ENCODE data around the gene TMEM9.

Gene TMEM9

DNA sequence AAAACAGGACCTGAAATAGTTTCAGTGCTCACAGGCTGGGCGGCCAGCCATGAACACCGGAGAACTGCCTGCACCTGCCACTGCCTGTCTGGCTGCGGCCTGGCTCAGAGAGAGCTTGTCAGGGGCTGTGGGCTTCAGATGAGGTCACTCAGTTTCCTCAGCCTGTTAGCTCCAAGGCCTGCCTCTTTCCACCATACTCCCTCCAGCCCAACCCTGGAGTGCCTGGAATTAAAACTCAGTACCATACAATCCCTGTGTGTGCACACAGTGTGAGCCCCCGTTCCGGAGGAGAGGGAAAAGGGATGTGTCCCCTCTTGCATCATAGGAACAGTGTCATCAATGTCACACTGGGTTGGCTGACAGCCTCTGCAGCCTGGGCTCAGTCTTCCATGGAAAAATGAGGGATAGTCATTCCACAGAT is 58.2 kb downstream of the TMEM9 start:
- H3K9me3 ChIP-seq (ENCODE audit: insufficient read depth, low read length), result no peaks in the 10 kb centered on the region
- peaks cover 37% of the 10 kb centered on the region for H3K27me3 ChIP-seq (ENCODE audit: insufficient read depth, insufficient read length)
- no peak overlapping the region for H3K4me3 ChIP-seq (ENCODE audit: insufficient read length, low read depth)
- H3K9ac ChIP-seq (ENCODE audit: insufficient read length, low read depth), result no peak overlapping the region
- TF ChIP-seq ZNF274 (IDR thresholded peaks at IDR 0.05; ENCODE audit: low read depth, low read length), result no peak
- TF ChIP-seq SUZ12 (IDR thresholded peaks at IDR 0.05; ENCODE audit: extremely low read depth, insufficient read depth, insufficient read length), result no peak
- TF ChIP-seq YY1 (IDR thresholded peaks at IDR 0.05; ENCODE audit: insufficient read depth, insufficient read length), result no peak
- DNase-seq (ENCODE audit: low read depth, low spot score), result no peak
- no peaks in the 10 kb centered on the region for H3K36me3 ChIP-seq (ENCODE audit: insufficient read depth, insufficient read length, low read length)
- peaks cover 26% of the 10 kb centered on the region for H3K4me1 ChIP-seq (ENCODE audit: insufficient read depth, insufficient read length)

DNA sequence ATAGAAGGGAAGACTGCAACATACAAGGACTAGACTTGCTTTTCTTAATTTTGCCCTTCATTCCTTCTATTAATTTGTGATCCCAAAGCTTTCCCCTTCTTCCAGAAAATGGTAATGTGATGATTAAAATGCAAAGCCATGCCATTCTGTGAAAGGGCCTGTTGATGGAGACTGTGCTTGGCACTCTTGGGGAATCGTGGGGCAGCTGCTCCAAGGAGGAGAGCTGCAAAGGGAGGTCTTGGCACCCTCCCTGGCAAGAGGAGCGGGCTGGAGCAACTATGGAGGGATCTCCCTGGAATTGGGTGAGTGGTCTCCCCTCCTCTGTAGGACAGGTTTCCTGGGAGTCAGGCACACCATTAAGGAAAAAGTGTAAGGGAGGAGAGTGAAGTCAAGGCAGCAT is 58.7 kb downstream of the TMEM9 start:
- DNase-seq (ENCODE audit: low read depth, low spot score), result no peak
- Histone ChIP-seq H3K4me3 (ENCODE audit: insufficient read length, low read depth) (no peak overlapping the region), H3K27me3 (ENCODE audit: insufficient read depth, insufficient read length) (peaks cover 34% of the 10 kb centered on the region), H3K9ac (ENCODE audit: insufficient read length, low read depth) (no peak overlapping the region), H3K4me1 (ENCODE audit: insufficient read depth, insufficient read length) (peaks cover 26% of the 10 kb centered on the region), H3K36me3 (ENCODE audit: insufficient read depth, insufficient read length, low read length) (no peaks in the 10 kb centered on the region), H3K9me3 (ENCODE audit: insufficient read depth, low read length) (no peaks in the 10 kb centered on the region)
- TF ChIP-seq SUZ12 (IDR thresholded peaks at IDR 0.05; ENCODE audit: extremely low read depth, insufficient read depth, insufficient read length), result no peak
- no peak for TF ChIP-seq ZNF274 (IDR thresholded peaks at IDR 0.05; ENCODE audit: low read depth, low read length)
- TF ChIP-seq YY1 (IDR thresholded peaks at IDR 0.05; ENCODE audit: insufficient read depth, insufficient read length), result no peak

DNA sequence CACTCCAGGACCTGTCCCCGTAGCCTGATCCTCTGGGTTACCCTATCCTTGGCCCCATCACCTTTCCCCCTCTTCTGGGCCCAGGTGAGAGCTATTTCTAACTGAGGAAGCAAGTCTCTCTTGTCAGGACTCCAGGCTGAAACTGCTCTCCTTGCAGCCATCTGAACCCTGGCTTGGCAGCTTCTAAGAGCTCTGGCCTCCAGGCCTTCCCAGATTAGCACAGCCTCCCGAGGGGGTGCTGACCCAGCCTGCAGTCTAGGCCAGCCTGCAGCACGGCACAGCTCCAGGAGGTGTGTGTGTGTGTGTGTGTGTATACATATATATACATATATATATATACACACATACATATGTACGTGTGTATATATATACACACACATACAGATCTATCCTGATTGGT is 59.4 kb downstream of the TMEM9 start:
- no peak for TF ChIP-seq YY1 (IDR thresholded peaks at IDR 0.05; ENCODE audit: insufficient read depth, insufficient read length)
- no peak overlapping the region for H3K9ac ChIP-seq (ENCODE audit: insufficient read length, low read depth)
- no peak overlapping the region for H3K4me3 ChIP-seq (ENCODE audit: insufficient read length, low read depth)
- no peaks in the 10 kb centered on the region for H3K36me3 ChIP-seq (ENCODE audit: insufficient read depth, insufficient read length, low read length)
- peaks cover 29% of the 10 kb centered on the region for H3K27me3 ChIP-seq (ENCODE audit: insufficient read depth, insufficient read length)
- no peak for DNase-seq (ENCODE audit: low read depth, low spot score)
- H3K9me3 ChIP-seq (ENCODE audit: insufficient read depth, low read length), result no peaks in the 10 kb centered on the region
- H3K4me1 ChIP-seq (ENCODE audit: insufficient read depth, insufficient read length), result peaks cover 21% of the 10 kb centered on the region

DNA sequence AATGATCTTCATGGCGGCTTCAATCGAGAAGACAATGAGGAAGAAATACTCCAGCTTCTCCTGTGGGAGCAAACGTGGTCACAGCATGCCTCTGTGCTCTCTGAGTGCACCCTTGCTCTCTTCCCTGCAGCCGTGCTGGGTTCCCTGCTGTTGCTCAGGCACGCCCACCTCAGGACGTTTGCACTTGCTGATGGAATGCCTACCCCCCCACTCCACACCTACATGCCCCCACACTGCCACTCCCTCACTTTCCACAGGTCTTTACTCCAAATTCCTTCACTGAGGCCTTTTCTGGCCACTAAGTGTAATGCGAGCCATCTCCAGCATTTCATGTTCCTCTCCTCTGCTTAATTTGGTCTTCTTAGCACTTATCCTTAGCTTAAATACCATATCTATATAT is 60.3 kb downstream of the TMEM9 start:
- Histone ChIP-seq H3K27me3 (ENCODE audit: insufficient read depth, insufficient read length) (peaks cover 24% of the 10 kb centered on the region), H3K9ac (ENCODE audit: insufficient read length, low read depth) (no peak overlapping the region), H3K9me3 (ENCODE audit: insufficient read depth, low read length) (no peaks in the 10 kb centered on the region), H3K4me3 (ENCODE audit: insufficient read length, low read depth) (no peak overlapping the region), H3K36me3 (ENCODE audit: insufficient read depth, insufficient read length, low read length) (no peaks in the 10 kb centered on the region), H3K4me1 (ENCODE audit: insufficient read depth, insufficient read length) (peaks cover 20% of the 10 kb centered on the region)
- TF ChIP-seq SUZ12 (IDR thresholded peaks at IDR 0.05; ENCODE audit: extremely low read depth, insufficient read depth, insufficient read length), result no peak
- no peak for TF ChIP-seq YY1 (IDR thresholded peaks at IDR 0.05; ENCODE audit: insufficient read depth, insufficient read length)
- TF ChIP-seq ZNF274 (IDR thresholded peaks at IDR 0.05; ENCODE audit: low read depth, low read length), result no peak
- no peak for DNase-seq (ENCODE audit: low read depth, low spot score)

DNA sequence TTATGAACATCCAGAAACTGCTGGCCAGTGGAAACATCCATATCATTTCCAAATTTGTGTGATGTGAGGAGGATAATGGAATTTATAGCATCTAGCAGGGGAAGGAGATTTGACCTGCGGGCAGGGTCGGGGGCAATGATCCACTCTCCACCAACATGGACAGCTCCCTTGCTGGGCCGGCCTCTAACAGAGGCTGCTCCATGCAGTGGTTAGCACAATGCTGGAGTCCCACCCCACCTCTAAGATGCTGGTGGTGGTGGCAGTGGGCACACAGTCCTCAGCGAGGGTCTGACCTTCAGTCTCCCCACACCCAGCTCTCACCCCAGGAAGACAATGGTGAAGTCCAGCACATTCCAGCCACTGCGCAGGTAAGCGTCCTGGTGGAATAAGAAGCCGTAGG is 60.7 kb downstream of the TMEM9 start:
- TF ChIP-seq ZNF274 (IDR thresholded peaks at IDR 0.05; ENCODE audit: low read depth, low read length) (no peak), YY1 (IDR thresholded peaks at IDR 0.05; ENCODE audit: insufficient read depth, insufficient read length) (no peak), SUZ12 (IDR thresholded peaks at IDR 0.05; ENCODE audit: extremely low read depth, insufficient read depth, insufficient read length) (no peak)
- DNase-seq (ENCODE audit: low read depth, low spot score), result no peak
- Histone ChIP-seq H3K9ac (ENCODE audit: insufficient read length, low read depth) (no peak overlapping the region), H3K4me1 (ENCODE audit: insufficient read depth, insufficient read length) (peaks cover 20% of the 10 kb centered on the region), H3K36me3 (ENCODE audit: insufficient read depth, insufficient read length, low read length) (no peaks in the 10 kb centered on the region), H3K9me3 (ENCODE audit: insufficient read depth, low read length) (no peaks in the 10 kb centered on the region), H3K27me3 (ENCODE audit: insufficient read depth, insufficient read length) (peaks cover 24% of the 10 kb centered on the region), H3K4me3 (ENCODE audit: insufficient read length, low read depth) (no peak overlapping the region)

DNA sequence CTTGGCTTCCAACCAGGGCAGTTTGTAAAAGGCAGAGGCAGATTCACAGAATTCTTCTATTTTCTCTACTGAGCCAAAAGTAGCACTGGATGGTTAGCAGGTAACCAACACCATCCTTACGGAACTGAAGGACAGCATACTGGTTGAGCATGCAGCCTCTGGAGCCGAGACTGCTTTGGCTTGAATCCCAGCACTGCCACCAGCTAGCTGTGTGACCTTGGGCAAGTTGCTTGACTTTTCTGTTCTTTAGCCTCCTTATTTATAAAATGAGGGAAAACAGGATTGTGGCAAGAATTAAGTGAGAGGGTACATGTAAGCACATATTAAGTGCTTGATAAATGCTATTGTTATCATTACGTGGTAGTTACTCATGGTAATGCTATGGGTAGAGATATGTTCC is 61.5 kb downstream of the TMEM9 start:
- Histone ChIP-seq H3K4me1 (ENCODE audit: insufficient read depth, insufficient read length) (peaks cover 20% of the 10 kb centered on the region), H3K36me3 (ENCODE audit: insufficient read depth, insufficient read length, low read length) (no peaks in the 10 kb centered on the region), H3K9me3 (ENCODE audit: insufficient read depth, low read length) (no peaks in the 10 kb centered on the region), H3K27me3 (ENCODE audit: insufficient read depth, insufficient read length) (peaks cover 20% of the 10 kb centered on the region), H3K4me3 (ENCODE audit: insufficient read length, low read depth) (no peak overlapping the region), H3K9ac (ENCODE audit: insufficient read length, low read depth) (no peak overlapping the region)
- no peak for DNase-seq (ENCODE audit: low read depth, low spot score)
- no peak for TF ChIP-seq ZNF274 (IDR thresholded peaks at IDR 0.05; ENCODE audit: low read depth, low read length)
- TF ChIP-seq SUZ12 (IDR thresholded peaks at IDR 0.05; ENCODE audit: extremely low read depth, insufficient read depth, insufficient read length), result no peak
- no peak for TF ChIP-seq YY1 (IDR thresholded peaks at IDR 0.05; ENCODE audit: insufficient read depth, insufficient read length)

DNA sequence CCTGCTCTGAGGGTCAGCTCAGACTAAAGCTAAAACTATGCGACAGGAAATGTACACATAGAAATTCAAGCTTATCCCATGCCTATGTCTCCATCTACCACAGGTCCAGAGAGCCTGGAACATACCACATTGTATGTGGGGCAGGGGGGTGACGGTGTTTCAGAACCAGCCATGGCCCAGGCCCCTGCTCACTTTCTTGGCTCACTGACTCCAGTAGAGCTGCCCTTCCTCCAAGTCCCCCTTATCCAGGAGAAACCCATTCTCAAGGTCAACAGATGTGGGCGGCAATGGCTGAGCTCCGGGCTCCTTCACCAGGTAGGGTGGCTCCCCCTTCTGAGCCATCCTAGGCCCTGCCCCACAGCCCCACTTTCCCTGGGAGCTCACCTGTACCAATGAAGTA is 63.0 kb downstream of the TMEM9 start:
- Histone ChIP-seq H3K36me3 (ENCODE audit: insufficient read depth, insufficient read length, low read length) (no peaks in the 10 kb centered on the region), H3K4me1 (ENCODE audit: insufficient read depth, insufficient read length) (peaks cover 17% of the 10 kb centered on the region), H3K9me3 (ENCODE audit: insufficient read depth, low read length) (no peaks in the 10 kb centered on the region), H3K4me3 (ENCODE audit: insufficient read length, low read depth) (no peak overlapping the region), H3K9ac (ENCODE audit: insufficient read length, low read depth) (no peak overlapping the region), H3K27me3 (ENCODE audit: insufficient read depth, insufficient read length) (peaks cover 11% of the 10 kb centered on the region)
- DNase-seq (ENCODE audit: low read depth, low spot score), result no peak
- TF ChIP-seq YY1 (IDR thresholded peaks at IDR 0.05; ENCODE audit: insufficient read depth, insufficient read length) (no peak), SUZ12 (IDR thresholded peaks at IDR 0.05; ENCODE audit: extremely low read depth, insufficient read depth, insufficient read length) (no peak), ZNF274 (IDR thresholded peaks at IDR 0.05; ENCODE audit: low read depth, low read length) (no peak)

DNA sequence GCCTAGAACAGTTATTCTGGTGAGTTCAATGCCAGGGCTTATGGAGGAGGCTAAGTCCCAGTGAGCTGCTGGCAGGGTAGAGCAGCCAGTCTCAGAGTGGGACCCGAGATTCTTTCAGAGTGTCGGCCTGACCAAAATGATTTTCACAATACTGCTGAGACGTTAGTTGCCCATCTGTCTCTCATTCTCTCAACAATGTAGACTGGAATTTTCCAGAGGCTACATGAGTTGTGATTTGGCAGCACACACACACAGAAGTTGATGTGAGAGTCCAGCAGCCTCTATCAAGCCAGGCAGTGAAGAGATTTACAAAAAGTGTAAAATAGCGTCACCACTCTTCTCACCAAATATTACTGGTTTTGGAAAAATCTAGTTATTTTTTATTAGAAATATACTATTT is 63.7 kb downstream of the TMEM9 start:
- Histone ChIP-seq H3K9ac (ENCODE audit: insufficient read length, low read depth) (no peak overlapping the region), H3K4me1 (ENCODE audit: insufficient read depth, insufficient read length) (peaks cover 17% of the 10 kb centered on the region), H3K27me3 (ENCODE audit: insufficient read depth, insufficient read length) (peaks cover 5% of the 10 kb centered on the region), H3K9me3 (ENCODE audit: insufficient read depth, low read length) (no peaks in the 10 kb centered on the region), H3K4me3 (ENCODE audit: insufficient read length, low read depth) (no peak overlapping the region), H3K36me3 (ENCODE audit: insufficient read depth, insufficient read length, low read length) (no peaks in the 10 kb centered on the region)
- TF ChIP-seq ZNF274 (IDR thresholded peaks at IDR 0.05; ENCODE audit: low read depth, low read length) (no peak), YY1 (IDR thresholded peaks at IDR 0.05; ENCODE audit: insufficient read depth, insufficient read length) (no peak), SUZ12 (IDR thresholded peaks at IDR 0.05; ENCODE audit: extremely low read depth, insufficient read depth, insufficient read length) (no peak)
- no peak for DNase-seq (ENCODE audit: low read depth, low spot score)

Data from NT2/D1 (cell line).